Measurements from ENCODE around the gene RCAN2.
"Not testable (repeated sequence)": the region's sequence is repeated elsewhere in the genome, so short reads cannot be mapped to it uniquely, and the experiment has no call there.

DNA sequence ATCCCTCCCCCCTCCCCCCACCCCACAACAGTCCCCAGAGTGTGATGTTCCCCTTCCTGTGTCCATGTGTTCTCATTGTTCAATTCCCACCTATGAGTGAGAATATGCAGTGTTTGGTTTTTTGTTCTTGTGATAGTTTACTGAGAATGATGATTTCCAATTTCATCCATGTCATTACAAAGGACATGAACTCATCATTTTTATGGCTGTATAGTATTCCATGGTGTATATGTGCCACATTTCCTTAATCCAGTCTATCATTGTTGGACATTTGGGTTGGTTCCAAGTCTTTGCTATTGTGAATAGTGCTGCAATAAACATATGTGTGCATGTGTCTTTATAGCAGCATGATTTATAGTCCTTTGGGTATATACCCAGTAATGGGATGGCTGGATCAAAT, 158.8 kb downstream of the RCAN2 start:
- TF ChIP-seq POLR2A, POLR2AphosphoS5, EP300 (IDR thresholded peaks at IDR 0.05): not testable (repeated sequence)
- TF ChIP-seq, protein P1, sequence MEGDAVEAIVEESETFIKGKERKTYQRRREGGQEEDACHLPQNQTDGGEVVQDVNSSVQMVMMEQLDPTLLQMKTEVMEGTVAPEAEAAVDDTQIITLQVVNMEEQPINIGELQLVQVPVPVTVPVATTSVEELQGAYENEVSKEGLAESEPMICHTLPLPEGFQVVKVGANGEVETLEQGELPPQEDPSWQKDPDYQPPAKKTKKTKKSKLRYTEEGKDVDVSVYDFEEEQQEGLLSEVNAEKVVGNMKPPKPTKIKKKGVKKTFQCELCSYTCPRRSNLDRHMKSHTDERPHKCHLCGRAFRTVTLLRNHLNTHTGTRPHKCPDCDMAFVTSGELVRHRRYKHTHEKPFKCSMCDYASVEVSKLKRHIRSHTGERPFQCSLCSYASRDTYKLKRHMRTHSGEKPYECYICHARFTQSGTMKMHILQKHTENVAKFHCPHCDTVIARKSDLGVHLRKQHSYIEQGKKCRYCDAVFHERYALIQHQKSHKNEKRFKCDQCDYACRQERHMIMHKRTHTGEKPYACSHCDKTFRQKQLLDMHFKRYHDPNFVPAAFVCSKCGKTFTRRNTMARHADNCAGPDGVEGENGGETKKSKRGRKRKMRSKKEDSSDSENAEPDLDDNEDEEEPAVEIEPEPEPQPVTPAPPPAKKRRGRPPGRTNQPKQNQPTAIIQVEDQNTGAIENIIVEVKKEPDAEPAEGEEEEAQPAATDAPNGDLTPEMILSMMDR (IDR thresholded peaks at IDR 0.05): not testable (repeated sequence)
